Activated T-helper 9 cell treated with anti-CD3 and anti-CD28 coated beads, Interleukin-2, amount 50 U/mL, for 16 hours (primary cell): Measurements from ENCODE around the gene PLSCR3.

Experiments used
- DNase-seq: peaks from one replicate; pipeline ENCODE4 v3.0.0-alpha.2; 2020; ENCODE audit warnings: low read depth

Gene PLSCR3

DNA sequence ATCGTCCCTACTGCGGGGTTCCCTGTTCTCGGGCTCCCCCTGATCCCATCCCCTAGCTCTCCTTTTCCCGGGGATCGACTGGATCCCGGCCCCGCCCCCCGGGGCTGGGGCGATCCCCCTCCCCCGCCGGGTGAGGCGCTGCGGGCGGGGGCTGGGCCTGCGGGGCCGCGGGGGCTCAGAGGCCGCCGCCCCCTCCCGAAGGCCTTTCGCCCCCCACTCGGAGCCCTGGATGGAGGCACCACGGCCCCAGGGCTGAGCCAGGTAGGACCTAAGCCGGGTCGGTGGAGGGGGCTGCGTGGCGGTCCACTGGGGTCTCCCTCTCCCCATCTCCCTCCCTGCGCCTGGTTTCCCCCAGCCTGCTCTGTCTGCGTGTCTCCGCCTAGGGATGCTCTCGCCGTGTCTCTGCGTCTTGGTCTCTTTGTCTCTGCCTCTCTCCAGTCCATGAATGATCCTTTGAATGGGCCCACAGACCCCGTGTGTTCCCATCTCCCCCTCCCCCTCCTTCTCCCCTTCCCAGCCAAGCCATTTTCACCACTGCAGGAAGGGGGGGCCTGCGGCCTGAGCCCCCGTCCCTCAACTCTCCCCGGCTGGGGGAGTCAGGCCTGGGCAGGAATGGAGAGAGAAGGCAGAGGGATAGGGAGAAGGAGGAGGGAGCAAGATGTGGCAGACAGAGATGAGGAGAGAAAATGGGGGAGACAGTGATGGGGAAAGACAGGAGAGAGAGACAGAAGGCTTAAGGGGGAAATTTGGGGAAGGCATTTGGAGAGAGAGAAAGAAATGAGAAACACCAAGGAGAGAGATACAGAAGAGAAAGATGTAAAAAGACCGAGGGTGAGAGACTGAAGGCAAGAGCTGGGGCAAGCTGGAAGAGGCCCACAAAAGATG is 11.3 kb upstream of the PLSCR3 start:
- DNase-seq: no peak

DNA sequence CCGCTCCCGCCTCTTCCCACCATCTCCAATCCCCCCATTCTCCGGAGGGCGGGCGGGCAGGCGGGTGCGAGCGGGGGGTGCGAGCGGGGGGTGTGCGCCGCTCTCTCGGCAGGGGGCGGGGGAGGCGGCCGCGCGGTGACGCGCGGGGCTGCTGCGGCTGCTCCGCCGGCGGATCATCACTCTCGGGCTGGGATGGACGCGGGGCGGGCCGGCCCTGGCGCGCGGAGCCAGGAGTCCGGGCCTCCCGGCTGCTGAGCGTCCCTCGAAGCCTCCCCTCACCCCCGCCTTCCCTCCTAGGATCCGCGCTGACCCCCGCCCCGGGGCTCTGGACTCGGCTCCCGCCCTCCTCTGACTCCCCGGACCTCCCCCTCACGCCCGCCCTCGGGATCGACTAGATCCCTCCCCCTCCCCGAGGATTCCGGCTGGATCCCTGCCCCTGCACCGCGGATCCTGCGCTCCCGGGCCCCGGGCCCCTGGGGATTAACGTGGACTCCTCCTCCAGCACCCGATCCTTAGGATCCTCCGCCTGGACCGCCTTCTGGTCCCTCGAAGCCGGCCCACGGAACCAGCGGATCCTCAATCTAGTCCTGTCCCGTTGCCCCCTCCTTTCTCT is 10.5 kb upstream of the PLSCR3 start:
- peak; percentile 61 for DNase-seq

DNA sequence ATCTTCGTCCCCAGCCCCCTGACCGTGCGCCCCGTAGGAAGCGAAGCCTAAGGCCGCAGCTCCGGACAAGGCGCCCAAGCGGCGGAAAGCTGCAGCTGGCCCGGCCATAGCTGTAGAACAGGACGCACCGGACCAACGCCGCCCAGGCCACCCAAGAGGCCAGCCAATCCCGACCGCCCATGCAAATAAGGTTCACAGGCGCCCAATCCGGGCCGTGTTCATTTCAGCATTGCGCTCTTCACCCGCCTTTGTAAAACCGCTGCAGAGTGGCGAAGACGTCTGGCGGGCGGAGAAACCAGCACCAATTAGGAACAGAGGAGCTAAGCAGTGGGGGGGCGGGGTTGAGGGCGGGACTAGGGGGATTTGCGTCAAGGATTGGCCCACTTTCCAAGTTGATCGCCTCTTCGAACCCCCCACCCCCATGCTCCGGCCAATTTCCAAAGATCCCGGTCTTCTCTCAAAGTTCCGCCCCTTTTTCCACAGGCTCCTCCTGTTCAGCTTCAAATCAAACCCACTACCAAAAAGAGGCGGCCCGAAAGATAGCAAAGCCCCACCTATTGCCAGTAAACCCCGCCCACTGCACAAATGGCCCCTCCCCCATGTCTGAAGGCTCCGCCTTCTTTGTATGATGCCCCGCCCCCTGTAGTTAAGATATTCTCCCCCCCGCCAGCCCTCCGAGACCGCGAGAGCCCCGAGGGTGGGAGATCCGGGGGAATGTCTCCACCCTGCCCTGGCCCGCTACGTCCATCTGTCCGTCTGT is 9.8 kb upstream of the PLSCR3 start, which contains the start of gene TMEM256:
Gene TMEM256 (minus strand): TSS at position 121 of the 760 bp plus-strand sequence. CDS start 13 bp downstream, at position 108.
- peak; percentile 92 for DNase-seq

DNA sequence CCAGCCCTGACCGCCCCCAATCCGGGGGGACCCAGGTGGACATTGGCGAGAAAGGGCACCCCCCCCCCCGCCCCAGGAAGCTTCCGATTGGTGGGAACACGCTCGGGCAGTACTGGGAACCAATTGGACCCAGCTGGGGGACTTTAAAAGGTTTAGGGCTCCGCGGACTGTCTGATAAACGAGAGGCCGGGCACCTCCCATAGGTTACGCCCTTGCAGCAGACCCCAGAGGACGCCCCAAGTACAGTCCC is 9.3 kb upstream of the PLSCR3 start:
- no peak for DNase-seq

DNA sequence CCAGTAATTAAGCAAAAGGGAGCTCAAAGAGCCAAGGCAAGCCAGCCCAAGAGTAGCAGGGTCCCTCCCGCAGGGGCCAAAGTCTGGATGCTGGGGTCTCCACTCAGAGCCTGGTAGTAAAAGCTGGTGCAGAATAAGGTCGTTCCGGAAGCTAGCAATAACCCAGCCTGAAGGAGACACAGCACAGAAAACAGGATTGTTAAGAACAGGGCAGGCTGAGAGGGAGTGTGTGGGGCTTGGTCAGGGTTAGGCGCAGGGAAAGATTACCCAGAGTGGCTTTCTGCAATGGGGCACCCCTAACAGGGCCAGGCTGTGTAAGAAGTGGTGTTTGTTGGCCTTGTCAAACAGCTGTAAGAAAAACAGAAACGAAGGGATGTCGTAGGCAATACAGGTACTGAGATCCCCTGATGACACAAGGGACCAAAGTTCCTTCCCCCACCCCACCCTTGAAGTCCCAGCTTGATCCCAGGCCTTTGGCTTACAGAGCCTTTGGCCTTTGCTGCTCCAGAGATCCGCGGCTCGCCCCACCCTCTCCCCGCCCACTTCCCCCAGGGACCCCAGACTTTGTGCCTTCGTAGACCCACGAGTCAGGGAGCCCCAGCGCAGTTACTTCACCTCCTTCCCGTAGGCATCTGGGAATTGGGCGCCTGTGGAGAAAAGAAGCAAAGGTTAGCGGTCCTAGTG is 8.9 kb upstream of the PLSCR3 start:
- DNase-seq: no peak

DNA sequence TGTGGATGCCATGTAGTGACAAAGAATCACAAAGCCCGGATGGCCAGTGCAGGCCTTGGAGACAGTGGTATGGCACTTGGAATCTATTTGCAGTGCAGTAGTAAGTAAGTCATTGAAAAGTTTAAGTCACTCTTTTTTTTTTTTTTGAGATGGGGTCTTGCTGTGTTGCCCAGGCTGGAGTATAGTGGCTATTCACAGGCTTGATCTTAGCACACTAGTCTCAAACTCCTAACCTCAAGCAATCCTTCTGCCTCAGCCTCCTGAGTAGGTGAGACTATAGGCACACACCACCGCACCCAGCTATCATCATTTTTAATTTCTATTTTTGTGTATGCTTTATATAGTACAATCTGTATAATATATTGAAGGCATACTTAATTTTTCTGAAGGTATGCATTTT is 4.3 kb upstream of the PLSCR3 start:
- no peak for DNase-seq

DNA sequence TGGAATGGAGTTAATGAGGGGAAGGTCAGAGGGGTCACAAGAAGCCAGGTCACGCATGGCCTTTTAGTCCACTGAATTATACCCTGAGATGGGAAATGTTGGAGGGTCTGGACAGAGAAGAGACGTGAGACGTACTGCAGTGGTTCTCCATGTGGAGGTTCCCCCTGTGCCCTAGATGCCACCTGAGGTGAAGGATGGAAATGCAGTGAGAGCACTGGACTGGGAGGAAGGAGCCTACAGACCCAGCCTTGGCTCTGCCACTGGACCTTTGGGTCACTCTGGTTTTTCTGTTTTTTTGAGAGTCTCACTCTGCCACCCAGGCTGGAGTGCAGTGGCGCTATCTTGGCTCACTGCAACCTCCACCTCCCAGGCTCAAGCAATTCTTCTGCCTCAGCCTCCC is 1.8 kb upstream of the PLSCR3 start:
- DNase-seq: no peak

DNA sequence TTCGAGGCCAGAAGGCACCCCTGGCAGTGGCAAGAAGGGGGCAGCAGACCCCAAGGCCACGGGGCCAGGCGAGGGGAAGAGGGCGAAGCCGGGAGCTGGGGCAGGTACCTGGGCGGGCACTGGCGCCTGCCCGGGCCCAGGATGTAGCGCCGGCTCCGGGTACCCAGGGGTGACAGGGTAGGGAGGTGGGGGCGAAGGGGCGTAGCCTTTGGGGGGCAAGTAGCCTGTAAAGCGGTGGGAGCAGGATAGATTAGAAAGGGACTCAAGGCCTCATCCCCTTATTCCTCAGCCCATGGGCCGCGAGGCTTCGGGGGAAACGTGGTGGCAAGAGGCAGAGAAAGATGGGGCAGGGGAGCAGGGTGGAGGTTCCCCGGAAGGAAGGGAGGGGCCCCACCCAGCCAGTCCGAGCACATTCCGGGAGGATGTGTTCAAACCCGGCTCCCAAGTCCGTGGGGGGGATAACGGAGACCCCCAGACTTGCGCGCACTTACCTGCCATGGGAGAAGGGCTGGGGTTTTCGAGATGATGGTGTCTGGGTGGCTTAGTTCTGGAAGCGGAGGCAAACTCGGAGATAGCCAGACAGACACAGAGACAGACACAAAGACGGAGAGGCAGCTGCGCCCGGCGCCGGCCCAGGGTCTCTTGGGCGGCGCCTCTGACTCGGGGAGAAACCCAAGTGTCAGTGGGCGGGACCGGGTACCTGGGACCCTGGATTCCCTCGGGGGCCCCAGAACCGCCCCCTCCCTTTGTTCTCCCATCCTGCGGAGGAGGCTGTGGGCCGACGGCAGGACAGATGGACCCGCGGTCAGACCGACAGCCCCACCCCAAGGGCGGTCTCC is 493 bp downstream of the PLSCR3 start:
- peak; percentile 45 for DNase-seq

DNA sequence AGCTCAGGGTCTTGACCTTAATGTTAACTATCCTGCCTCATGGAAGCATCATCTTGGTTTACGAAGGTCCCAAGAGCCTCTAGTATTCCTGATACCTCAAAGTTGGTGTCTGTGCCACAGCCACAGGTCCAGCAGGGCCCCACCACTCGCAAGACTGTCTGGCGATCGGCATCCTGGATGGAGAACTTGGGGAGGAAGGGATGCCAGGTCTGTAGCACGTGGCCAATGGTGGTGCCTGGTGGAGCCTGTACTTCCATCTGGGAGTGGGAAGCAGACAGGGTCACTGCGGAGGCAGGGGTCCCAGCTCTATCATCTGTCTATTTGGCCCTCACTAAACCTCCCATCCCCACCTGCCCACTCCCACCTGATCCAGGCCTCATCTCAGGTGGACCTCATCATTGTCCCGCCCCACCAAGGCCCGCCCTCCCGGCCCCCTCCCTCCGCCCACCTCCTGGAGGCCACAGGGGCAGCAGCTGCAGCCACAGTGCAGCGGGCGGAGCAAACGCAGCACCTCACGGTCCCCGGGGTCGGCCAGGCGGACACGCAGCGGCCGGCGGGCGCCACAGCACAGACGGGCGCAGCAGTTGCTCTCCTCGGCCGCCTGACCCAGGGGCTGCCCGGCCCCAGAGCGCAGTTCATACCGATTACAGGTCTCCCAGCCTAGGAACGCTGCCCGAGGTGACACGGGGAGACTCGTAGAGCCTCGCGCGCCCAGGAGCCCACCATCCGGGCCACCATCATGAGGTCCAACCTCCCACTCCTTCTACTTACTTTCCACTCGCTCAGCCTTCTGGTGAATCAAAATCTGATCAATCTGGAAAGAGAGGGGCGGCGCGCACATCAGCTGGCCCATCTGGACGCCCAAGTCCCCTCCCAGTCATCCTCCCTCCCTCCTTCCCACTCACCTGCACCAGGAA is 1.4 kb downstream of the PLSCR3 start:
- no peak for DNase-seq

DNA sequence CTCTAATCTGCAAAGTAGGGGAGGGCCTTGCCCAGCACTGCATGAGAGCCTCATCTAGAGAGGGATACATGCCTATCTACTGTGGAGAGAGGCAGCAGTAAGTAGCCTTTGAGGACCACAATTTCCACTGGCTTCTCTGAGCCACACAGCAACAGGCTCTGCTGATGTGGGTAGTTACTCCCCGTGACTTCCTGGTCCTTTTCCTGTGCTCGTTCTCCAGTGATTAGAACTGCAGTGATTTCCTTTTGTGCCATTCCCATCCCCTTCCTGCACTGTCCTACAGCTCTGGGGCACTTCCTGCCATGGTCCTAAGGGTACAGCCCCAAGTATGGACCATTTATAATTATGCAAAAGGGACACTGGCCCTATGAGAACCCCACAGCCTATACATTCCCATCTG is 3.0 kb downstream of the PLSCR3 start:
- DNase-seq: no peak

DNA sequence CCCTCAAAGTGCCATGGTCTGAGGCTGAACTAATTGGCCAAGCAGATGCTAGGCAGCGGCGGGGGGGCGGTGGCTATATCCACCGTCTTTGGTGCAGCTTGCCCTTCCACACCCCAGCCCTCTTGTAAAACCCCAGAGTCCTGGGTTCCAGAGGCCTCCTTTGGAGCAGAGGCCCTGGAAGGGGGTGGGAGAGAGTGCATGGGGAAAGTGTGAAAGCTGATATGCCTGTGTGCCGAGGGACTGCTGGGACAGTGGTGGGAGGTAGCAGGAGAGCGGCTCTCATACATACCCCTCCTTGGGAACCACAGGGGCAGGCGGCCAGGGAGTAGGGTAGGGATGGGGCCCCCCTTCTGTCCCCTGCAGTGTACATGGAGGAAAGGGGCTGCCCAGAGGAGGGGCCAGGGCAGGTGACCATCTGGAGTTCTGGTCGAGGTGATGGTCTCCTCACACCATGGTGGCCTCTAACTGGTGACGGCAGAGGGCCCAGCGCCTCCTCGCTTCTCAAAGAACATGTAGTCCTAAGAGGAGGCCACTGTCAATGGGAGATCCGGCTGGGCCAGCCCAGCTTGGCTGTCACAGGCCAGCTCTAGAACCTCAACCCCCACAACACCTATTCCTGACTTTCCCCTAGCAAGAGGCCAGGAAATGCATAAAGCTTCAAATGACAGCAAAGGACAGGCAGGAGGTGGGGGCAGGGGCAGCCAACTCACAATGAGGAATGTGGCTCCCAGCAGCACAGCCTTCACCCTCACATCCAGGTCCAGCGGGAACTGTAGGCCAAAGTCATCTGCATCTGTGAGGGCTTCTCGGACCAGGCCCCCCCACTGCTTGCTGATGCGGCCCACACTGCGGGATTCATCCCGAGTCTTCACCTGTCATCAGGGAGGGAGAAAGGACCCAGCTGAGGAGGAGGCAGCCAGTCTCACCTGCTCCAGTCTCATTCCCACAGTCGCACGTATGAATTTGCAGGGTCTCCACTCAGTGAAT is 4.1 kb downstream of the PLSCR3 start:
- no peak for DNase-seq

DNA sequence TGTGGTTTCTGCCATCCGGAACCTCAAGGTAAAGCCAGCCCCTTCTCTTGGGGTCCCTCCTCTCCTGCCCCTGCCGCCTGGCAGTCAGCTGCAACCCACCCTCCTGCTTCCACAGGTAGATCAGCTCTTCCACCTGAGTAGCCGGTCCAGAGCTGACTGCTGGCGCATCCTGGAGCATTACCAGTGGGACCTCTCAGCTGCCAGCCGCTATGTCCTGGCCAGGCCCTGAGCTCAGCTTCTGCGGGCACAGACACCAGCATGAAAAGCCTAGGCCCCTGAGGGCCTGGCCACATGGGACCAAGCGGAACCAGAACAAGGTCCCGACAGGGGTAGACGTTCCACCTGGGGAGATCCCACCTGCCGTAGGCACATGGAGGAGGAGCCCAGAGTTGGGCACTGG is 5.5 kb downstream of the PLSCR3 start:
- DNase-seq: no peak

DNA sequence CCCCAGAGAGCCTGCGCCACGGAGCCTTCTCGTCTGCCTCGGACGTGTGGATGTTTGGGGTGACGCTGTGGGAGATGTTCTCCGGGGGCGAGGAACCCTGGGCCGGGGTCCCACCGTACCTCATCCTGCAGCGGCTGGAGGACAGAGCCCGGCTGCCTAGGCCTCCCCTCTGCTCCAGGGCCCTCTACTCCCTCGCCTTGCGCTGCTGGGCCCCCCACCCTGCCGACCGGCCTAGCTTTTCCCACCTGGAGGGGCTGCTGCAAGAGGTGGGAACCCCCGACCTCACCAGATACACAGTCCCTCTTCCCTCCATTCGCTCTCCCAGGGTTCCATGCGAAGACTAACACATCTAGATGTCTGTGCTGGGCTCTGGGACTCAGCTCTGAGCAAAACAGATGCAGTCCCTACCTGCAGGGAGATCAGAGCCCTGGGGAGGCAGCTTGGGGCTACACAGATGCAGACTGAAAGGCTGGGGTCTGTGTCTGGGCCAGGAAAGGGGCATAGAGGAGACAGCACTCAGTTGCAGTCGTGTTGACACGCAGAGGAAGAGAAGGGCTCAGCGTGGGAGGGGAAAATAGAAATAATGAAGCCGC is 9.7 kb downstream of the PLSCR3 start:
- DNase-seq: no peak

DNA sequence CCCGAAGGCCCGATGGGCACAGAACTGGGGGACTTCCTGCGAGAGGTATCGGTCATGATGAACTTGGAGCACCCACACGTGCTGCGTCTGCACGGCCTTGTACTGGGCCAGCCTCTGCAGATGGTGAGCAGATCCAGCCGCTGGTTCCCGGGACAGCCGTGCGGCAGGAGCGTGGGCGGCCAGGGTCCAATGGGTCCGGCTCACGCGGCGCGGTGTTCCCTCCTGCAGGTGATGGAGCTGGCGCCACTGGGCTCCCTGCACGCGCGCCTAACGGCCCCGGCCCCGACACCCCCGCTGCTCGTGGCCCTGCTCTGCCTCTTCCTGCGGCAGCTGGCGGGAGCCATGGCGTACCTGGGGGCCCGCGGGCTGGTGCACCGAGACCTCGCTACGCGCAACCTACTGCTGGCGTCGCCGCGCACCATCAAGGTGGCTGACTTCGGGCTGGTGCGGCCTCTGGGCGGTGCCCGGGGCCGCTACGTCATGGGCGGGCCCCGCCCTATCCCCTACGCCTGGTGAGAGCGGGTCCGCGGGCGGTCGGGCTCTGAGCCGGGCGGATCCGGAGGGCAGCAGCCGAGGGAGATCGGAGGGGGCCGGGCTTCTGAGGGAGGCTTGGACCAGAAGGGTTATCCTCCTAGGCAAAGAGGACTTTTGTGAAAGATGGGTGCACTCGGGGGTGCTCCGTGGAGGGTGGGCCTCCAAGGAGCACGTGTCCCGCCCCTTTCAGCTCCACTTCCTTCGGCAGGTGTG is 10.4 kb downstream of the PLSCR3 start:
- DNase-seq: peak; percentile 69

DNA sequence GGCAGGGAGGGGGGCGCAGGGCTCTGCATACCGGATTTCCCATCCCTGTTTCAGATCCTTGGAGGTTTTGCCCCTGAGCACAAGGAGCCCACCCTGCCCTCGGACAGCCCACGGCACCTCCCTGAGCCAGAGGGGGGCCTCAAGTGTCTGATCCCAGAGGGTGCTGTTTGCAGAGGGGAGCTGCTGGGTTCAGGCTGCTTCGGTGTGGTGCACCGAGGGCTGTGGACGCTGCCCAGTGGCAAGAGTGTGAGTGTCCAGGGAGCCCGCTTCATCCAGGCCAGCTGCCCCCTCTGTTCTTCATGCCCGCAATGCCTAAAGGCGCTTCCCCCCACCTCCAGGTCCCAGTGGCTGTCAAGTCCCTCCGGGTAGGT is 11.0 kb downstream of the PLSCR3 start:
- no peak for DNase-seq

DNA sequence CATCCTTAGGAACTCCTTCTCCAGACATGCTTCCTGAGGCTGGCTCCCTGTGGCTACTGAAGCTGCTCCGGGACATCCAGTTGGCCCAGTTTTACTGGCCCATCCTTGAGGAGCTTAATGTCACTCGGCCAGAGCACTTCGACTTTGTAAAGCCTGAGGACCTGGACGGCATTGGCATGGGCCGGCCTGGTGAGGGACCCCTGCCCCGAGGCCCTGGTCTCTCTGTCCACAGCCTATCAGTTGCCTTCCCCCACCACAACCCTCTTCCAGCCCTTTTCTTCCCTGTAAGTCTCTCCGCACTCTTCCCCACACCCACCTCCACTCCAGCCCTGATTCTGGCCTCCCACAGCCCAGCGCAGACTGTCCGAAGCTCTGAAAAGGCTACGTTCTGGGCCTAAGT is 11.4 kb downstream of the PLSCR3 start:
- DNase-seq: no peak

DNA sequence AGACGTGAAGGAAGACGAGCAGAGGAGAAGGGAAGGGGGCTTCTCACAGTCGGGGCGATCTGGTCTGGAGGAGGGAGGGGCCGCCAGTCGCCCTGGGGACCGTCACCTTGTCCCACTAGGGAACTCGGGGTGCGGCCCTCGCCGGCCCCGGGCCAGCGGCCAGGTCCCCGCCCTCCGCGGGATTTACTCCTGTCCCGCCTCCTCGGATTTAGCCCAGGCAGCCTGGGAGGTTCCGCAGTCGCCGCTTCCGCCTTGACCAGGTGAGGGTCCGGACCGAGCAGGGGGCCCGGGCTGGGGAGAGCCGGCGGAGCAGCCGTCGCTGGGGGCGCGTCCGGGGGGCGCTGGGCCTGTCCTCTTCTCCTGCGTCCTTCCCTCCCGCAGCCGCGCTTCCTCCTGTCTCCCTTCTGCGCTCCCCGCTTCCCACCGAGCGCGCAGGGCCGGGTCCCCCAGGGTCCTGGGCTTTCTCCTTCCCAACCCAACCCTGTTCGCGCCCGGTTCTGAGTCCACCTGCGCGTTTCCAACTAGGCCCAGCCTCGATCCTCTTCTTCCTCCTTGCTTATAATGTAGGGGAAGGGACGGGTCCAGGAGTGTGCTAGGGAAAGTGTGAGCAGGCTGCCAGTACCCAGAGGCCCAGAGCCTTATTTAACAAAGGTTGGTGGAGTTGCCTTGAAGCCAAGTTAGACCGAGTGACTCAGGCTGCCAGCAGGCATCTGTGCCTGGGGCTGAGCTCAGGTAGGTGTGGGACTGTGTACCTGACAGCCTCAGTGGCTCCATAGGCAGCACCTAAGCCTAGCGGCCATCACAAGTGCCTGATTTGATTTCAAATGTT is 13.3 kb downstream of the PLSCR3 start, which contains the start of gene TNK1:
Gene TNK1 (plus strand): TSS at position 235 of the 829 bp plus-strand sequence. CDS start 1,838 bp downstream, outside the sequence.
- no peak for DNase-seq
